Measurements from ENCODE around the gene PA2G4.

DNA sequence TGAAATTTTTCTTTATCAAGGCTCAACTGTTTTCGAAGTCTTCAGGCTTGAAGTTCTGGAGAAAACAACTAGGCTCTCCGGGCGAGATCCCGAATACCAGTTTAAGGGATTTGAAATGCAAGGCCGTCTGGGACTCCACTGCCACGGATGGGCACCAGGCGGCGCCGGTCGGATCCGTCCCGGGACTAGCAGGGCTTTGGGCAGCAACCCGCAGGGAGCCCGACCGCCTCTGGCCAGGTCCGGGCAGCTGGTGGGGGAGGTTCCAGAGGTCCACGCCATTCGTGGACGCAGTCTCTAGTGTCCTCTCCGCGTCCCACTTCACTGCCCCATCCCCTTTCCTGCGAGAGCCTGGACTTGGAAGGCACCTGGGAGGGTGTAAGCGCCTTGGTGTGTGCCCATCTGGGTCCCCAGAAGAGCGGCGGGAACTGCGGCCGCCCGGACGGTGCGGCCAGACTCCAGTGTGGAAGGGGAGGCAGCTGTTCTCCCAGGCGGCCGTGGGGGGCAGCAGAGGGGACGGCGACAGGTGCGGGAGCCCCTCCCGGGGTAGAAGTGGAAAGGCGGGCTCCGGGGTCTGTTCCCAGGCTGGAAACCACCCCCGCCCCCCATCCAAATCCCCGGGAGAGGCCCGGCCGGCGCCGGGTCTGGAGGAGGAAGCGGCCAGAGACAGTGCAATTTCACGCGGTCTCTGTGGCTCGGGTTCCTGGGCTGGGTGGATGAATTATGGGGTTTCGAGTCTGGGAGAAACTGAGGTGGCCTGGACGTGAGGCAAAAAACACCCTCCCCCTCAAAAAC is 25.2 kb upstream of the PA2G4 start:
- TF ChIP-seq, protein P1, sequence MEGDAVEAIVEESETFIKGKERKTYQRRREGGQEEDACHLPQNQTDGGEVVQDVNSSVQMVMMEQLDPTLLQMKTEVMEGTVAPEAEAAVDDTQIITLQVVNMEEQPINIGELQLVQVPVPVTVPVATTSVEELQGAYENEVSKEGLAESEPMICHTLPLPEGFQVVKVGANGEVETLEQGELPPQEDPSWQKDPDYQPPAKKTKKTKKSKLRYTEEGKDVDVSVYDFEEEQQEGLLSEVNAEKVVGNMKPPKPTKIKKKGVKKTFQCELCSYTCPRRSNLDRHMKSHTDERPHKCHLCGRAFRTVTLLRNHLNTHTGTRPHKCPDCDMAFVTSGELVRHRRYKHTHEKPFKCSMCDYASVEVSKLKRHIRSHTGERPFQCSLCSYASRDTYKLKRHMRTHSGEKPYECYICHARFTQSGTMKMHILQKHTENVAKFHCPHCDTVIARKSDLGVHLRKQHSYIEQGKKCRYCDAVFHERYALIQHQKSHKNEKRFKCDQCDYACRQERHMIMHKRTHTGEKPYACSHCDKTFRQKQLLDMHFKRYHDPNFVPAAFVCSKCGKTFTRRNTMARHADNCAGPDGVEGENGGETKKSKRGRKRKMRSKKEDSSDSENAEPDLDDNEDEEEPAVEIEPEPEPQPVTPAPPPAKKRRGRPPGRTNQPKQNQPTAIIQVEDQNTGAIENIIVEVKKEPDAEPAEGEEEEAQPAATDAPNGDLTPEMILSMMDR (conservative IDR thresholded peaks at IDR 0.05; ENCODE audit: low read depth, low read length) = peak; percentile 83
- TF ChIP-seq EZH2 (IDR thresholded peaks at IDR 0.05; ENCODE audit: low read length, unreplicated experiment) = no peak
- TF ChIP-seq EZH2phosphoT487 (IDR thresholded peaks at IDR 0.05; ENCODE audit: borderline replicate concordance, low read length) = no peak

Measured in PC-3 (cell line).